Neural progenitor cell (in vitro differentiated cells): Measurements from ENCODE around the gene EP400. TPM values are rescaled to one million over a fixed set of nuclear protein-coding genes. Genes with fewer than 3 reads are reported as not detected.

Source experiments
- DNase-seq: peaks from one replicate; pipeline ENCODE4 v3.0.0-alpha.2; 2016; ENCODE audit warnings: low spot score
- H2AFZ ChIP-seq: fragments of 200-600 bp; sonication (generic); replicated peaks from 2 replicates; pipeline ENCODE4 v1.6.1; 2016; ENCODE audit warnings: antibody characterized with exemption
- H3F3A ChIP-seq: fragments of 200-600 bp; sonication (generic); 2 replicates; pipeline ENCODE4 v1.6.1; 2016; ENCODE audit warnings: antibody characterized with exemption, low read depth
- H3K27ac ChIP-seq: fragments of 200-600 bp; sonication (generic); 2 replicates; pipeline ENCODE4 v1.5.1; 2016; ENCODE audit warnings: mild to moderate bottlenecking
- H3K27me3 ChIP-seq: fragments of 200-600 bp; sonication (generic); 2 replicates; pipeline ENCODE4 v1.6.1; 2016; ENCODE audit warnings: mild to moderate bottlenecking, moderate library complexity
- H3K36me3 ChIP-seq: fragments of 200-600 bp; sonication (generic); 2 replicates; pipeline ENCODE4 v1.5.1; 2016
- H3K4me1 ChIP-seq: fragments of 200-600 bp; sonication (generic); 2 replicates; pipeline ENCODE4 v1.6.1; 2016; ENCODE audit warnings: mixed run types
- H3K4me2 ChIP-seq: fragments of 200-600 bp; sonication (generic); 2 replicates; pipeline ENCODE4 v1.6.1; 2016
- H3K4me3 ChIP-seq: fragments of 200-600 bp; sonication (generic); 2 replicates; pipeline ENCODE4 v1.5.1; 2016
- H3K79me2 ChIP-seq: fragments of 200-600 bp; sonication (generic); 2 replicates; pipeline ENCODE4 v1.6.1; 2016; ENCODE audit warnings: low read depth
- H3K9ac ChIP-seq: fragments of 200-600 bp; sonication (generic); 2 replicates; pipeline ENCODE4 v1.6.1; 2016
- H3K9me3 ChIP-seq: fragments of 200-600 bp; sonication (generic); 2 replicates; pipeline ENCODE4 v1.5.1; 2016; ENCODE audit warnings: low read depth
- H4K20me1 ChIP-seq: fragments of 200-600 bp; sonication (generic); 2 replicates; pipeline ENCODE4 v1.6.1; 2016; ENCODE audit warnings: low read depth
- H3K27ac Mint-ChIP-seq: 3 replicates; pipeline ENCODE4 v1.8.0; 2021; ENCODE audit warnings: mixed read lengths
- H3K27me3 Mint-ChIP-seq: 2 replicates; pipeline ENCODE4 v1.8.0; 2022; ENCODE audit warnings: low read depth, mild to moderate bottlenecking, inconsistent platforms, moderate library complexity, mixed read lengths; ENCODE audit not compliant: insufficient read depth
- H3K36me3 Mint-ChIP-seq: 3 replicates; pipeline ENCODE4 v1.8.0; 2021; ENCODE audit warnings: mixed read lengths
- H3K4me1 Mint-ChIP-seq: 3 replicates; pipeline ENCODE4 v1.8.0; 2021; ENCODE audit warnings: mixed read lengths
- H3K4me3 Mint-ChIP-seq: 3 replicates; pipeline ENCODE4 v1.8.0; 2021; ENCODE audit warnings: mild to moderate bottlenecking, moderate library complexity, mixed read lengths
- H3K9me3 Mint-ChIP-seq: 3 replicates; pipeline ENCODE4 v1.8.0; 2020; ENCODE audit warnings: mixed read lengths
- EZH2 ChIP-seq: fragments of 200-600 bp; sonication (generic); IDR thresholded peaks from 2 replicates; pipeline ENCODE4 v1.6.1; 2017; ENCODE audit warnings: antibody characterized with exemption, mild to moderate bottlenecking, moderate library complexity
- EZH2phosphoT487 ChIP-seq: fragments of 200-600 bp; sonication (generic); IDR thresholded peaks from 2 replicates; pipeline ENCODE4 v1.6.1; 2017; ENCODE audit warnings: antibody characterized with exemption
- total RNA-seq: library from RNA; depleted of rRNA; stranded (reverse); fragments of >200 nt; gene quantifications from 2 replicates; pipeline ENCODE4 v1.2.3, GENCODE V29; 2015; ENCODE audit warnings: low replicate concordance
- TF ChIP-seq, protein P1 (sequence below): fragments of 200-600 bp; sonication (generic); IDR thresholded peaks from 2 replicates; pipeline ENCODE4 v1.5.1; 2017; ENCODE audit warnings: antibody characterized with exemption, mild to moderate bottlenecking

The EP400 gene
- total RNA-seq, 1 donor from 2014 or later: 16.3 TPM

DNA sequence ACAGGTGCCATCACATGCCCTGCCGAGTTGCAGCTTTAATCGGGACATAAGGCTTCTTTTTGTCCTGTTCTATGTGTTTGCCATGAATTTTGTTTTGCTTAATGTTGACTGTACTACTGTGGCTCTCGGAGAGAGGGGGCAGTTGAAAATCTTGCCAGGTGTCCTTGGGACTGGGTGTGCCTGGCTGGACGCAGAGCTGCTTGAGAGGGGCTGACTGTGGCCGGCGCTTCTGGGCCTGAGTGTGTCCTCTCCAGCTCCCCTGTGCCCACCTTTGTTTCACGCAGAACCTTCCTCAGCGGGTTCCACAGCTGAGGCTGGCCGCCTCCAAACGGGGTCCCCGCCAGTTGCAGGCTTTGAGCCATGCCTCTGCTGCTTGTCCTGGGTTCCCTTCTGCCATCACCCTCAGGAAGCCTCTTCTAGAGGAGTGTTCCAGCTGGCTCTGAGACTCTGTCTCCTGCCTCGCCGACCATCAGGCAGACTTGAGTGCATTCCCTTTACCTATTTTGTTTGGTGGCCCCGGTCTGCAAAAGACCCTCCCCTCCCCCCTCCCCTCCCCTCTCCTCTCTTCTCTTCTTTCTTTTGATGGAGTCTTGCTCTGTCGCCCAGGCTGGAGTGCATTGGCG, 144.6 kb downstream of the EP400 start:
- peaks cover 28% of the 10 kb centered on the region for H3K79me2 ChIP-seq

DNA sequence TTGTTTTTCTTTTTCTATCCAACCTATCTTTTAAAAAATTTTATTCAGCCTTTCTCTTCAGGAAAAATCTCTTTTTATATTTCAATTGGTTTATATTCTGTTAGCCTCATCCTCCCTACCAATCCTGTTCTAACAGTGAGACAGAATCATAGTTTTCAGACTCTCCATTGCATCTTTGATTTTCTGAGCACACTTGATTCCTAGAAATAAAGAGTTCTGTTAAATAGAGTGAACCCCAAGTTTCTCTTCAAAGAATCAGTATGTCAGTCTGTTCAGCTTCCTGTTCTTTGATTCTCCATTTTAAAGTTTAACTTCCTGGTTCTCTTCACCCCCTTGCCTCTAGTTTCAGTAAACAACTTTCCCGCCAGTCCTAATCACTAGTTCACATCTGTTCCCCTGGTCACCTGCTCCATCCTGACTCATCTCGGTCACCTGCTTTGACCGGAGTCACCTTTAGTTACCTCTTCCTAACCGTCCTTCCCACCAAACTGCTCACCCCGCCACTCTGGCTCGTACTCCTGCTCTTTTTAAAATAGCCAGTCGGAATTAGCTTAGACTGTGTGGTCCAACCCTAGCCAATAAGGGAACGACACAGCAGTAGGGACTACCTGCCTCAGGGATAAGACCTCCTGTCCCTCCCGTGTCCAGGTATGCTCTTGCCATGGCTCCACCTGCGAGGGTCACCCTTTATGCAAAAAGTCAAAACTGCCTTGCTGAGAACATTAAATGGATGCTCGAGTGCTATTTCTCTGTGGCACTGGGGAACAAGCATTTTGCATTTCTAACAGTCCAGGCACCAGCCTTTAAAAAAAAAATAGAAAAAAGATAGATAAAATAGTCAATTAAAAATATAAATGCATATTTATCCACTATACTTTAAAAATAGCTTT, 146.0 kb downstream of the EP400 start:
- H3K36me3 ChIP-seq: peaks cover 4% of the 10 kb centered on the region
- H4K20me1 ChIP-seq: peaks cover 16% of the 10 kb centered on the region
- no peaks in the 10 kb centered on the region for H3K9me3 Mint-ChIP-seq
- H3K27me3 ChIP-seq: no peaks in the 10 kb centered on the region
- H3K27me3 Mint-ChIP-seq: peaks cover 4% of the 10 kb centered on the region
- H3K4me3 ChIP-seq: no peak overlapping the region
- no peak overlapping the region for H3K4me3 Mint-ChIP-seq
- H3K27ac ChIP-seq: no peak overlapping the region
- no peak overlapping the region for H2AFZ ChIP-seq
- H3K27ac Mint-ChIP-seq: no peak overlapping the region
- peaks cover 13% of the 10 kb centered on the region for H3K36me3 Mint-ChIP-seq
- TF ChIP-seq, protein P1, sequence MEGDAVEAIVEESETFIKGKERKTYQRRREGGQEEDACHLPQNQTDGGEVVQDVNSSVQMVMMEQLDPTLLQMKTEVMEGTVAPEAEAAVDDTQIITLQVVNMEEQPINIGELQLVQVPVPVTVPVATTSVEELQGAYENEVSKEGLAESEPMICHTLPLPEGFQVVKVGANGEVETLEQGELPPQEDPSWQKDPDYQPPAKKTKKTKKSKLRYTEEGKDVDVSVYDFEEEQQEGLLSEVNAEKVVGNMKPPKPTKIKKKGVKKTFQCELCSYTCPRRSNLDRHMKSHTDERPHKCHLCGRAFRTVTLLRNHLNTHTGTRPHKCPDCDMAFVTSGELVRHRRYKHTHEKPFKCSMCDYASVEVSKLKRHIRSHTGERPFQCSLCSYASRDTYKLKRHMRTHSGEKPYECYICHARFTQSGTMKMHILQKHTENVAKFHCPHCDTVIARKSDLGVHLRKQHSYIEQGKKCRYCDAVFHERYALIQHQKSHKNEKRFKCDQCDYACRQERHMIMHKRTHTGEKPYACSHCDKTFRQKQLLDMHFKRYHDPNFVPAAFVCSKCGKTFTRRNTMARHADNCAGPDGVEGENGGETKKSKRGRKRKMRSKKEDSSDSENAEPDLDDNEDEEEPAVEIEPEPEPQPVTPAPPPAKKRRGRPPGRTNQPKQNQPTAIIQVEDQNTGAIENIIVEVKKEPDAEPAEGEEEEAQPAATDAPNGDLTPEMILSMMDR: no peak
- no peak for TF ChIP-seq EZH2phosphoT487
- no peak for TF ChIP-seq EZH2
- H3K9me3 ChIP-seq: no peaks in the 10 kb centered on the region
- H3K4me1 Mint-ChIP-seq: no peaks in the 10 kb centered on the region
- H3F3A ChIP-seq: peaks cover 10% of the 10 kb centered on the region
- H3K4me2 ChIP-seq: no peak overlapping the region
- no peak overlapping the region for H3K9ac ChIP-seq
- H3K4me1 ChIP-seq: no peaks in the 10 kb centered on the region
- DNase-seq: no peak
- H3K79me2 ChIP-seq: peaks cover 18% of the 10 kb centered on the region

More for the DNA sequence above, 144.6 kb downstream of the EP400 start:
- Histone ChIP-seq H3K4me2 (no peak overlapping the region), H3K9ac (no peak overlapping the region), H3K27ac (no peak overlapping the region), H2AFZ (no peak overlapping the region), H3K9me3 (no peaks in the 10 kb centered on the region), H3K36me3 (peaks cover 4% of the 10 kb centered on the region), H4K20me1 (peaks cover 16% of the 10 kb centered on the region), H3K27me3 (no peaks in the 10 kb centered on the region), H3F3A (peaks cover 10% of the 10 kb centered on the region), H3K4me3 (no peak overlapping the region), H3K4me1 (no peaks in the 10 kb centered on the region)
- H3K9me3 Mint-ChIP-seq: no peaks in the 10 kb centered on the region
- no peaks in the 10 kb centered on the region for H3K4me1 Mint-ChIP-seq
- DNase-seq: no peak
- H3K27ac Mint-ChIP-seq: no peak overlapping the region
- H3K36me3 Mint-ChIP-seq: peaks cover 11% of the 10 kb centered on the region
- no peak overlapping the region for H3K4me3 Mint-ChIP-seq
- TF ChIP-seq EZH2 (no peak), EZH2phosphoT487 (no peak)
- TF ChIP-seq, protein P1: no peak
- peaks cover 4% of the 10 kb centered on the region for H3K27me3 Mint-ChIP-seq

DNA sequence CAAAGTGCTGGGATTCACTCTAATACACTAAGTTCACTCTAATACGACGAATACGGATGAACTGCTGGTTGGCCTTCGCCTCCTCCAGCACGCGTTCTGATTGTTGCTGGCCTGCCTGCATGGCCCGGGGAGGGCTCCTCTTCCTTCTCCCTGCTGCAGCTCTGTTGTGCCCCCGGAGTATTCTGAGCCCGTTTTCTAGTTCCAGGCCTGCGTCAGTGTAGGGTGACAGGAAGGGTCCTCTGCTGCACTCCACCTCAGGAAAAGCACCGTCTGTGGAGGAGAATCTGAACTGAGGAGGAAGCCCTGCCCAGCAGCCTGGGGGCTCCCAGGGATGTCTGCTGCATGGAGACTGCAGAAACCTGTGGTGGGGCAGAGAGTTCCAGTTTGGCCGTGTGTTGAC, 150.0 kb downstream of the EP400 start:
- TF ChIP-seq, protein P1: no peak
- TF ChIP-seq EZH2 (no peak), EZH2phosphoT487 (no peak)
- Histone ChIP-seq H3K27me3 (no peaks in the 10 kb centered on the region), H3K27ac (no peak overlapping the region), H3K9ac (no peak overlapping the region), H4K20me1 (peaks cover 36% of the 10 kb centered on the region), H3K9me3 (no peaks in the 10 kb centered on the region), H3K79me2 (peaks cover 6% of the 10 kb centered on the region), H2AFZ (no peak overlapping the region), H3K4me1 (peaks cover 7% of the 10 kb centered on the region), H3F3A (peaks cover 12% of the 10 kb centered on the region), H3K4me3 (no peak overlapping the region), H3K4me2 (no peak overlapping the region), H3K36me3 (no peaks in the 10 kb centered on the region)
- Mint-ChIP-seq H3K36me3 (peaks cover 12% of the 10 kb centered on the region), H3K27me3 (no peaks in the 10 kb centered on the region), H3K4me1 (peaks cover 8% of the 10 kb centered on the region), H3K4me3 (no peak overlapping the region), H3K27ac (no peak overlapping the region), H3K9me3 (no peaks in the 10 kb centered on the region)
- no peak for DNase-seq
